HepG2 (cell line): ENCODE results near the gene ABCB6. TPM values are rescaled to one million over a fixed set of nuclear protein-coding genes. Genes with fewer than 3 reads are reported as not detected.

ENCODE experiments used
- CTCF ChIP-seq: sonication (generic); formaldehyde crosslinking; IDR thresholded peaks from 2 replicates; pipeline ENCODE4 v1.5.0; 2020; ENCODE audit warnings: mild to moderate bottlenecking, missing genetic modification reagents, moderate library complexity
- FOXK1 ChIP-seq: sonication (generic); formaldehyde crosslinking; IDR thresholded peaks from 2 replicates; pipeline ENCODE4 v1.4.0; 2020; ENCODE audit warnings: low read depth, missing genetic modification reagents, borderline replicate concordance
- IKZF5 ChIP-seq: IDR thresholded peaks from 2 replicates; pipeline ENCODE4 v1.6.1; 2018; ENCODE audit warnings: missing genetic modification reagents, mild to moderate bottlenecking, missing compliant biosample characterization
- MBD4 ChIP-seq: IDR thresholded peaks from 2 replicates; pipeline ENCODE4 v1.6.1; 2012; ENCODE audit warnings: low read length, inconsistent platforms, borderline replicate concordance
- NR2C2 ChIP-seq: sonication (generic); formaldehyde crosslinking; IDR thresholded peaks from 2 replicates; pipeline ENCODE4 v1.4.0; 2020; ENCODE audit warnings: missing genetic modification reagents, mild to moderate bottlenecking, moderate library complexity, borderline replicate concordance
- PATZ1 ChIP-seq: sonication (generic); formaldehyde crosslinking; IDR thresholded peaks from 2 replicates; pipeline ENCODE4 v1.4.0; 2020; ENCODE audit warnings: missing genetic modification reagents
- ZHX2 ChIP-seq, 2 experiments: sonication (generic) in 1 of 2; formaldehyde crosslinking in 1 of 2; IDR thresholded peaks; 2 replicates each; pipeline versions ENCODE4 v1.6.1 to v1.9.0; 2014 to 2022; ENCODE audit warnings: antibody characterized with exemption in 1 of 2, borderline replicate concordance in 1 of 2, inconsistent platforms in 1 of 2, low read depth in 1 of 2, missing genetic modification reagents in 1 of 2
- ZNF256 ChIP-seq: sonication (generic); formaldehyde crosslinking; conservative IDR thresholded peaks from 2 replicates; pipeline ENCODE4 v1.4.0; 2020; ENCODE audit warnings: missing genetic modification reagents
- polyA plus RNA-seq, 8 experiments: library from polyadenylated mRNA; depleted of rRNA in 3 of 8; stranded (reverse) in 7 of 8; unstranded in 1 of 8; fragments of >200 nt; fragmentation: Illumina TruSeq in 4 of 8; extraction: Trizol in 4 of 8; gene quantifications; 2 replicates each; pipeline versions ENCODE4 v1.2.1 to v1.2.3, GENCODE V29; 2011 to 2016; ENCODE audit warnings: low read depth in 4 of 8, missing spikeins in 1 of 8, mixed read lengths in 1 of 8; ENCODE audit not compliant: insufficient read depth in 1 of 8
- total RNA-seq, 5 experiments: library from RNA; depleted of rRNA; stranded (reverse); fragments of >200 nt; fragmentation: Illumina TruSeq; extraction: Trizol; gene quantifications; 2 replicates each; pipeline ENCODE4 v1.2.3, GENCODE V29; 2016; ENCODE audit warnings: low read depth in 1 of 5
- TF ChIP-seq, protein P1 (sequence below): sonication (generic); formaldehyde crosslinking; IDR thresholded peaks from 2 replicates; pipeline ENCODE4 v1.5.0; 2020; ENCODE audit warnings: mild to moderate bottlenecking, missing genetic modification reagents
- TF ChIP-seq, protein P2 (sequence below): sonication (generic); formaldehyde crosslinking; conservative IDR thresholded peaks from 2 replicates; pipeline ENCODE4 v1.8.0; 2022; ENCODE audit warnings: low read depth, missing genetic modification reagents

Gene ABCB6
- total and polyA plus RNA-seq, 2 of the 13 experiments (the other 11 are each of a cell fraction or from before 2014, with no cell fraction given) = 91.1 to 137 TPM

DNA sequence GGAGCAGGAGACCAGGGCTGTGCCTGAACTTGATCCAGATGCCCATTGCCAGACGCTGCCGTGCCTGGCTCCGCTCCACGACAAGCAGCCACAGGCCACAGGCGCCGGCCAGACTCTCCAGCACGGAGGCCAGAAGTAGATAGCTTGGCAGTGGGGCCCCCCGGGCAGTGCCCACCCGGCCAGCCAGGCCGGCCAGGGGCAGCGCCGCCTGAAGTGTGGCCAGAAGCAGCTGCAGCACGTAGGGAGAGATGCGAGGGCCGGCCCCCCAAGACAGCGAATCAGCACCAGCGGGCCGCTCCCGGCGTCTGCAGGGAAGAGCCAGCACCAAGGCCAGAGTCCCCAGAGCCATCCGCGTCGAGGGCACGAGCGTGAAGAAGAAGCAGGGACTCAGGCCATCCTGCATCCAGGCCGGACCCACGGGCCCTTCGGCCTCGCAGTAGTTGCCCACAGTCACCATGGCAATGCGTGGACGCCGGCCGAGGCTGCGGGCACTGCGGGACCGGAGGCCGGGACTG is 484 bp downstream of the ABCB6 start (continued):
- TF ChIP-seq PATZ1 (no peak), FOXK1 (CRISPR knock-in tag) (no peak), MBD4 (no peak), ZHX2 (IDR thresholded peaks at IDR 0.05; ENCODE audit: low read depth) (no peak), ZHX2 (CRISPR knock-in tag; IDR thresholded peaks at IDR 0.05; ENCODE audit: borderline replicate concordance) (no peak), IKZF5 (CRISPR knock-in tag) (no peak; the same call in 1 of the 2 replicates), CTCF (no peak), NR2C2 (no peak), ZNF256 (peak; percentile 59; the same call in 1 of the 2 replicates)
- TF ChIP-seq, protein P1, sequence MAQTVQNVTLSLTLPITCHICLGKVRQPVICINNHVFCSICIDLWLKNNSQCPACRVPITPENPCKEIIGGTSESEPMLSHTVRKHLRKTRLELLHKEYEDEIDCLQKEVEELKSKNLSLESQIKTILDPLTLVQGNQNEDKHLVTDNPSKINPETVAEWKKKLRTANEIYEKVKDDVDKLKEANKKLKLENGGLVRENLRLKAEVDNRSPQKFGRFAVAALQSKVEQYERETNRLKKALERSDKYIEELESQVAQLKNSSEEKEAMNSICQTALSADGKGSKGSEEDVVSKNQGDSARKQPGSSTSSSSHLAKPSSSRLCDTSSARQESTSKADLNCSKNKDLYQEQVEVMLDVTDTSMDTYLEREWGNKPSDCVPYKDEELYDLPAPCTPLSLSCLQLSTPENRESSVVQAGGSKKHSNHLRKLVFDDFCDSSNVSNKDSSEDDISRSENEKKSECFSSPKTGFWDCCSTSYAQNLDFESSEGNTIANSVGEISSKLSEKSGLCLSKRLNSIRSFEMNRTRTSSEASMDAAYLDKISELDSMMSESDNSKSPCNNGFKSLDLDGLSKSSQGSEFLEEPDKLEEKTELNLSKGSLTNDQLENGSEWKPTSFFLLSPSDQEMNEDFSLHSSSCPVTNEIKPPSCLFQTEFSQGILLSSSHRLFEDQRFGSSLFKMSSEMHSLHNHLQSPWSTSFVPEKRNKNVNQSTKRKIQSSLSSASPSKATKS (CRISPR knock-in tag) = no peak
- TF ChIP-seq, protein P2, sequence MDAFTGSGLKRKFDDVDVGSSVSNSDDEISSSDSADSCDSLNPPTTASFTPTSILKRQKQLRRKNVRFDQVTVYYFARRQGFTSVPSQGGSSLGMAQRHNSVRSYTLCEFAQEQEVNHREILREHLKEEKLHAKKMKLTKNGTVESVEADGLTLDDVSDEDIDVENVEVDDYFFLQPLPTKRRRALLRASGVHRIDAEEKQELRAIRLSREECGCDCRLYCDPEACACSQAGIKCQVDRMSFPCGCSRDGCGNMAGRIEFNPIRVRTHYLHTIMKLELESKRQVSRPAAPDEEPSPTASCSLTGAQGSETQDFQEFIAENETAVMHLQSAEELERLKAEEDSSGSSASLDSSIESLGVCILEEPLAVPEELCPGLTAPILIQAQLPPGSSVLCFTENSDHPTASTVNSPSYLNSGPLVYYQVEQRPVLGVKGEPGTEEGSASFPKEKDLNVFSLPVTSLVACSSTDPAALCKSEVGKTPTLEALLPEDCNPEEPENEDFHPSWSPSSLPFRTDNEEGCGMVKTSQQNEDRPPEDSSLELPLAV (CRISPR knock-in tag) = 0 out of 2 replicates have a peak, but pooled peaks have one; percentile 43
